GM12801 (cell line): ENCODE measurements around the gene SIX1.

Experiments
- CTCF ChIP-seq: IDR thresholded peaks from one replicate; pipeline ENCODE4 v1.5.1; 2011; ENCODE audit warnings: control low read depth; ENCODE audit not compliant: insufficient read length; ENCODE audit errors: extremely low read depth

Gene SIX1

GRCh38 chr14:60648934-60649874 is at the start of gene SIX1:
Gene SIX1, minus strand, starts transcription at chr14:60649477. Its CDS starts 288 bp downstream, at chr14:60649189.
- no peak for TF ChIP-seq CTCF

- no peak for TF ChIP-seq CTCF
These were observed 46.0 kb upstream of the SIX1 start for GRCh38 chr14:60695327-60695726.

- TF ChIP-seq CTCF: no peak
These were observed 42.3 kb upstream of the SIX1 start for GRCh38 chr14:60691383-60692113.

- TF ChIP-seq CTCF: no peak
These were observed 37.6 kb upstream of the SIX1 start for GRCh38 chr14:60686865-60687264.

- no peak for TF ChIP-seq CTCF
These were observed 34.9 kb upstream of the SIX1 start for GRCh38 chr14:60684203-60684602.

- no peak for TF ChIP-seq CTCF
These were observed 32.0 kb upstream of the SIX1 start for GRCh38 chr14:60681271-60681670.

- TF ChIP-seq CTCF: no peak
These were observed 31.2 kb upstream of the SIX1 start for GRCh38 chr14:60680511-60680910.
